Left lobe of liver (tissue), 2 donors: Measurements from ENCODE around the gene ARX. TPM values are rescaled to one million over a fixed set of nuclear protein-coding genes. Genes with fewer than 3 reads are reported as not detected.

Source experiments
- ATAC-seq: fragments of 200-7000 bp; cut with Tn5 transposase; one replicate; pipeline ENCODE4 v1.9.1; 2020; ENCODE audit warnings: mild to moderate bottlenecking, moderate library complexity
- DNase-seq: peaks from one replicate; pipeline ENCODE4 v3.0.0-alpha.2; 2020; ENCODE audit warnings: low spot score
- total RNA-seq: library from RNA; stranded (reverse); gene quantifications from one replicate; pipeline ENCODE4 v1.2.1, GENCODE V29; 2021
- donor health status: DM: no; HTN: no; CAD: no; lungs with moderate emphysema.
- donor health status: DM: no; HTN: yes; CAD: no.

ARX gene
- not detected for total RNA-seq

DNA sequence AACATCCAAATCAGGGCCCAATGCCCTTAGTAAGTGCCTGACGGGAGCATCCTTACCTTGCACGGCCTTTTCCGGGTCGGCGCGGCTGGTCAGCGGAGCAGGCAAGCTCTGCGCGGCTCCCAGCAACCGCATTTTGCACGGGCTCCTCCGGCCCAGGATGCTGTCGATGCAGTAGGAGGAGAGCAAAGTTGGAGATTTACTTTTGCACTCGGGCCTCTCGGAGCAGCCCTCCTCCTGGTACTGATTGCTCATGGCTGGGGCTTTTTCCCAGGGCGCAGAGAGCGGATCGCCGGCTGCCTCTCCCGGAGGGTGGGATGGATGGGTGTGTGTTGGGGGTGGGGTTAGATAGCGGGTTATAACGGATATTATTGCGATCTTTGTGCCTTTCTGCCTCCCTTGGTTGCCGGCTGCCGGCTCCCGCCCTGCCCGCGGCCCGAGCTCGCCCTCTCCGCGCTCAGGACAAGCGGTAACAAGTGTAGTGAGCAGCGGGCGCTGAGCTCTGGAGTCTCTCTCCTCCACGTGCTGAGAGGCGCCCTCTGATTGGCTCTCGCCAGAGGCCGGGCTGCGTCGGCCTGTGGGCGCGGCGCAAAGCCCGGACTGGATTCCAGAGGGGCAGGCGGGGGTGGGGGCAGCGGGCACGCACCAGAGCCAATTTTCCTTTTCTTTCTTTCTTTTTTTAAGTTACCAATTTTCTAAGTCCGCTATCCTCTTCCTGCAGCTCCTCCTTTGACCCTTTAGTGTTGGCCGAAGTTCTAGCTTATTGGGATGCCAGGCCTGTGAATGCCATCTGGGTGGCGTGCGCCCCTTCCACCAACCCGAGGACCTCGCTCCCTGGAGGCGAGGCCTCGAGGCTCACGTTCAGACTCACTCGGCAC lies at the start of gene ARX:
Gene ARX, minus strand, starts transcription at position 480 of the 875 bp plus-strand sequence. Its CDS starts 228 bp downstream, at position 252.
- ATAC-seq = peak; percentile 85
- DNase-seq = no peak

DNA sequence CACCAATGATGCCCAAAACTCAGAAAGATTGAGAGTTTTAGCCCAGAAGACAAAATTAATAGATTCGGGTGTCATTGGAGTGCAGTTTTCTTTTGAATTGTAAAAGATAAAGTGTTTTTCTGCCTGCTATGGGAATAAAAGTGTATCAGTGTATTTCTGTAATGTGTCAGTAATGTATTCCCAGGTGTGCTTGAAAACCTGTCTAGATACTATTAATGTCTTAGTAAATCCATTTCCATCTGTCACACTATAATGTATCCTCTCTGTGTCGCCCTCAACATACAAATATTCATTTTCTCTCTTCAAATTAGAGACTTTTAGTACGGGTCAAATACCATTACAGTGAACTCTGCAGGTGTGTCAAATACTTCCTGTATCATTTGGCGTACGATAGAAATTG lies 43.5 kb upstream of the ARX start:
- ATAC-seq = no peak
- no peak for DNase-seq

DNA sequence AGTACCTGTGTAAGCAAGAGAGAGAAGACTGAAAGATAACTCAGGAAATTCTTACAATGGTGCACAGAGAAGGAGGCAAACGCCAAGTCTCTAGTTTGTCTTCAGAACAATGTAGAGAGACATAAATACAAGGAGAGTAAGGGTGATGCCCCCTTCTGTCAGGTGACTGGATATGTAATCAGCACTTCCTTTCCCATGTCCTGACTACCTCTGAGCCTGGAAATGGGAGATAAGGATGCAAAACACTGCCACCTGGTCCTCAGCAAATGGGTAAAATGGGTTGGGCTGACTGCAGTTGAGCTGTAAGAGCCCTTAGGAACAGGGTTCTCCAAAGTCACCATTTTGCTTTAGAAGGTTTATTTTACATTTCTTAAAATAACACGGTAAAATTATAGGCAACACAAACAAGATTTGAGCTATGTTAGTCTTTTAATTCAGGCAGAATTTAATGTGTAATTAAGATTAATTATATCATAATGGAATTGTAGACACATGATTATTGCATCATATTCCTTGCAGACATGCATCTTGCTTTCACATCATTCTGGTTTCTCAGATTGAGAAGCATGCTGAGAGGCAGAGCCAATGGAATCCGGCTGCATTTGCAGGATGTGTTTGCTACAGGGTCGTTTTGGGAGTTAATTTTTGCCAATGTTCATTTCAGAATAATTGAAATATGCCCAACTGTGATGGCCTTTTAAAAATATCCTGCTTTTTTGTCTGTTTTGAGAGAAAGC lies 37.2 kb upstream of the ARX start:
- DNase-seq (no peak), ATAC-seq (no peak)

DNA sequence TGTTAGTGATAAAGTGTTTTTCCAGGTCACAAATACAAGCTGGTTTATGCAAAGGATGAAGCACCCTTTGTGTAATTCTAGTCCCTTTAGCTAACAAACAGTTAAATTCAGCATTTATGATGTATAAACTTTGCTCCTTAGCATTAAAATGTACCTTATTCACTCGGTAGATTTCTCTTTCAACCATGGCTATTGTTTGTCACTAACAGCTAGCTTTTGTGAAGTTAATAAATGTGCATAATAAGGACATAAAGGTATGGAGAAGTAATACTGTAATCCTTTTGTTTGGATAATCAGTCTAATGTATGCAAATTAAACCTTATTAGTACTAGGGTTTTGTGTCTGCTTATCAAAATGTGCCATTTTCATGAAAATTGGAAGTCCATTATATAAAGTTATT lies 34.2 kb upstream of the ARX start:
- no peak for DNase-seq
- no peak for ATAC-seq

DNA sequence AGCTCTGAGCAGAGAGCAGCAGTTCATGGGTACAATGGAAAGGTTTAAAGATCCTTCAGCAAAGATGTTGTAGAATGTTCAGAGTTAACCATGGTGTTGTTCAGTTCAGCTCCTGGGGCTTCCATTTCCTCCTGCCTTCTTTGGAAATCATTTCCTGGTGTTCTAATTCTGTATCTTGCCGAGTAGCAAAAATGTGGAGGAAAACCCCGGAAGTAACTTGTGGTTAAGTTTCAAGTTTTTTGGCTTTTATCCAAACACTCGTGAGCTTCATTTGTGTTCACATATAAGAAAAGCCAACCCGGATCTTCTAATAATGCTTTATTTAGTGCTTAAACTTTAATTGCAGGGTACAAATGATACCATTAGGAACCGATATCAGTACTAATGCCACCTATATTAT lies 33.6 kb upstream of the ARX start:
- ATAC-seq (no peak), DNase-seq (no peak)

DNA sequence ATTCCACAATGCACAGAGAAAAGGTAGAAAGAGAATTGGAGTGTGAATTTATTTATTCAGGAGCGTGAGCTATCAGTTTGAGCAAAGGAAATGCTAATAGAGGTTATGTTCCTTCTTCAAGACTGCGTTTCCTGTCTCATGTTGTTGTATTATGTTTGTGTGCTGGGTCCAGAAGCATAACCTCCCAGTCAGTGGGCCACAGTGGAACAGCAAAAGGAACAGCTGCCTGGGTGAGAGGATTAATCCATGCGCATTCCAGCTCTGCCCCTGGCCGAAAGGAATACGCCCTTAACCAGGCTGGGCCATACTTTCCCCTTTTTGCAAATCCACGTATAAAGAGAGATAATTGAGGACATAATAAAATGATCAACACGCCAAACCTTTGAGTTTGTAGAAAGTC lies 32.4 kb upstream of the ARX start:
- ATAC-seq (no peak), DNase-seq (no peak)

DNA sequence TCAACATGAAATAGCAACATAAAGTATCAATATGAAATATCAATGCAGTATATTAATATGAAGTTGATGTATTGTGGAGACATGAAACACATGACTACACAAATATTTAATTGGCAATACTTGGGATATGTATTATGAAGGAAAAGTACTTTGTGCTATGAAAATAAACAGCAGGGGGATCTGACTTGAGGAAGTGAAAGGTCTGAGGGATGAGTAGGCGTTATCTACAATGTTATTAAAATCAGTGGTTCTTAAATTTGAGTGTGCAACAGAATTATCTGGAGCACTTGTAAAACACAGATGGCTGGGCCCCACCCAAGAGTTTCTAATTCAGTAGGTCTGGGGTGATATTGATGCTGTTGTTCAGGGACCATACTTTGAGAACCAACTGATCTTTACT lies 27.4 kb upstream of the ARX start:
- ATAC-seq = no peak
- DNase-seq = no peak

DNA sequence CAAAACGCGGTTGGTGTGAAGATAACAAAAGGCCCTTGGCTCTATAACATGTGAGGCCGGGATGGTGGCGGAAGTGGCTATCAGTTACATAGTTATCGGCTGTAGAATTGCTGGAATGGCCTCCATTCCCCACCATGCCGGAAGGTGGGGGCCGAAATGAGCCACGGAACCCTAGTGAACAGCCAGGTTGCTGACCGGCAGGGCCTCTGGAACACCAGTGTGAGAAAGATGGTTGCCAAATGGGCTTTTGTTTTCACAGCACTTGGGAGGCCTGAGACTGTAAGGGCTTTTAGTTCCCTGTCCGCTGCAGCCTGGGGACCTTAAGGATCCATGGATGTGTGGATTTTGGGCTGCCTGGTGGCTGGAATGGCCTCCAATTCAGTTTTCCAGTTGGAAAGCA lies 23.3 kb upstream of the ARX start:
- no peak for ATAC-seq
- DNase-seq = no peak

DNA sequence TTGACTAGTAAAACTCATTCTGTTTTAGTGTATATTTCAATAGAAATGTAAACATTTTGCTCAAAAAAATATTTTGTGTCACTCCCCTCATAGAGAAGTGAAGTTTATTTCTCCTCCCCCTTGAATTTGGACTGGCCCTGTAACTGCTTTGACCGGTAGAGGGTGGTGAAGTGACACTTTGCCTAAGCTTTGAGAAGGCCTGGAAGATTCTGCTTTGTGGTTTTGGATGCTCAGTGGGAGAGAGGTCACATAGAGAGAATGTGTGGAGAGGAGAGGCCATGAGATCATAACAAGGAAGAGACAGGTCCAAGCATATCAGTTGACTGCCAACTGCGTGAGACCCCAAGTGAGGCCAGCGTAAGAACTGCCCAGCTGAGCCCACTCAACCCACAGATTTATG lies 19.1 kb upstream of the ARX start:
- no peak for DNase-seq
- ATAC-seq = peak; percentile 62

DNA sequence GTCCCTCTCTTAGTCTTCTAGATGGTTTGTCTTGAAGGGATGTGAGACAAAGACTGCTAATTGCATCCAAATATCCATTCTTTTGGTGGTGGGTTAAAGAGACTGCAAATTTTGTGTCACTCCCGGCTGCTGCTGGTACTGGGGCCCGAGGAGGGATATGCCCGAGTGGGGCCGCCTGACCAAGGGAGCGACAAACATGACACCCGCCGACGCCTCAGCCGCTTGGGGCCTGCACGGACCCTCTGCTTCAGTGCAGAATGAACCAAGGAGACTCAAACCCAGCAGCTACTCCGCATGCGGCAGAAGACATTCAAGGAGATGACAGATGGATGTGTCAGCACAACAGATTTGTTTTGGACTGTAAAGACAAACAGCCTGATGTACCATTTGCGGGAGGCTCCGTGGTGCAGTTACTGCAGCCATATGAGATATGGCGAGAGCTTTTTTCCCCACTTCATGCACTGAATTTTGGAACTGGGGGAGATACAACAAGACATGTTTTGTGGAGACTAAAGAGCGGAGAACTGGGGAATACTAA lies 13.6 kb upstream of the ARX start:
- DNase-seq (no peak), ATAC-seq (no peak)

DNA sequence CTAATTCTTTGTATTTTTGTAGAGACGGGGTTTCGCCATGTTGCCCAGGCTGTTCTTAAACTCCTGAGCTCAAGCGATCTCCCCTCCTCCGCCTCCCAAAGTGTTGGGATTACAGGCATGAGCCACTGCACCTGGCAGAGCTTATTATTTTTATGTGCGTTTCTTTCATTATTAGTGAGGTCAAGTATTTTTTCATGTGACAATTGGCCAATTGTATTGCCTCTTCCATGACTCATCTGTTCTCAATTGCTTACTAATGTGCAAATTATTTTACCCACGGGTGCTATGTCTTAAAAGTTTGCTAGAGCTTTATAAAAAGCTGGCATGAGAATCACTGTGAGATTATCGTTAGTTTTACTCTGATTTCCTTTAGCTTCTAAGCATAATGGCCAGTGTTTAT lies 13.0 kb upstream of the ARX start:
- no peak for ATAC-seq
- no peak for DNase-seq

DNA sequence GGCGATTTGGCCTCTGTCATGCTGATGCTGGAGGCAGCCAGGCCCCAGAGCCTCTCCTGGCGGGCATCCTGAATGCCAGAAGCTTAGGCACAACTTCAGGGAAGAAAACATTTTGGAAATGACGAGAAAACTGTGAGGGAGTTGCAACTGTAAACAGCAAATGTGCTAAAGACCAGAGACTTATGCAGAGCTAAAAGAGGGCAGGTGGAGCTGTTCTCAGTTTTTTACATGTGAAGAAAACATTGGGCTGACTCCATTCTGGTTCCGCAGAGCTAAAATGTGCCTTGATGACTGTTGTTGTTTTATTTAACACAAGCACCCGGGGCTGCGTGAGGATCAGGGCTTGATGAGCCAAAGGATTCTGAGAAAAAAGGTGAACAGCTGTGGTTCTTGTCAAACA lies 10.8 kb upstream of the ARX start:
- ATAC-seq (no peak), DNase-seq (no peak)

DNA sequence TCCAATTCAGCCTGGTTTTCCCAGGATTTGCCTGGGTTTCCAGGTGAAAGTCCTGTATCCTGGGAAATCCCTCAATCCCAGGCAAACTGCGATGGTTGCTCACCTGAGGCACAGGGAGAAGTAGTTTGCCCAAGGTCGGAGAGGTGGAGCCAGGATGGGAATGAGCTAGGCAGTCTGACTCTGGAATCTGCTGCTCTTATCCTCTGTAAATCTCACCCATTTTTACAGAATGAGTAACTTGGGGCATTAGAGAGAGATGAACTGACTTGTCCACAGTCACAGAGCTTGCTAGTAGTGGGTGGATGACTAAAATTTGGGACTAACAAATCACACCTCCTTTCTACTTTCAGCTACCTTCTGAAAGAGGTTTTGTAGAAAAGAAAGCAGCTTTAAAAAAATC lies 9.8 kb upstream of the ARX start:
- ATAC-seq (no peak), DNase-seq (no peak)

DNA sequence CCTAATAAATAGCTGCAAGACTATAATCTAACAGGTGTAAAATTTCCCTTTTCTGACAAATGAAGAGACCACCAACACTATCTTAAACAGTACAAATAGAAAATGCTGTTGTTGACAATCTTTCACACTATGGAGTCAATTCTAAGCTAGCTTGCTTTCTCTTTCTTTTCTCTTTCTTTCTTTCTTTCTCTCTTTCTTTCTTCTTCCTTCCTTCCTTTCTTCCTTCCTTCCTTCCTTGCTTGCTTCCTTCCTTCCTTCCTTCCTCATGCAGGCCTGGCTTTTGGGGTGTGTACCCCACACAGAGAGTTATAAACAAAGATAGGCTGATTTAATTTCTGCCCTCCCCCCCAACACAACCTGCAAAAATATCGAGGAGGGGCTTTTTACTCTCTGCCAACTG lies 8.1 kb upstream of the ARX start:
- no peak for DNase-seq
- no peak for ATAC-seq

DNA sequence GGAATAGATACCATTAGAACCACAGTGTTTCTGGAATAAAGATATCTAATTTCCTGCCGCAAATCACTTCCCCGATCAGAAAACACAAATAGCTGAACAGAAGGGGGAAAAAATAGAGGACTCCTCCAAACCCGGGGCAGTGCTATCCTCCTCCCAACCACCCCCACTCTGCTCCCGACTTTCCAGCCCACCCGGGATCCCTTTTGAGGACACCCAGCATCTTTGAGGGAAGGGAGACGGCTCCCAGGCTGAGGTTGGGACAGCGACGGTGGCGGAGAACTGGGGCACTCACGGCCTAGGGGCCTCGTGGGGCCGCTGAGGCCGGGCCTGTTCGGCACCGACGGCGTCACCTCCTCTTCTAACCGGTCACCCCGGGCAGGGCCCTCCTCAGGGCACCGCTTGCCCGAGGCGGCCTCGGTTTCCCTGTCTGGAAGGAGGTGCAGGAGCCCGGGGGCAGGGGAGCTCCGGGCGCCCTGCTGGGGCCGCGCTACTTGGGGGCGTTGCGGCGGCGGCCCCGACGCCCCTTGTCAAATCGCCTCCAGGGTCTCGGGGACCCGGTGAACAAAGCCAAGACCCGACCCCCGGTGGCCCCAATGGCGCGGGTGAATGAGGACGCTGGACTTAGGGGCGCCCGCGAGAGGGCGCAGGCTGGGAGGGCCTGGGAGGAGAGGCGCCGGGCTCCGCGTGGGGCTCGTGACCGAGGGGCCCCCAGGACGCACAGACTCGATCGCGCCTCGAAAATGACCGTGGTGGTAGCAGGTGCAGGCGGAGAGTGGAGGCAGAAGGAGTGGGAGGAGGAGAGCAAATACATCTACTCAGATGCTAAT lies 6.9 kb upstream of the ARX start:
- DNase-seq (no peak), ATAC-seq (no peak)

DNA sequence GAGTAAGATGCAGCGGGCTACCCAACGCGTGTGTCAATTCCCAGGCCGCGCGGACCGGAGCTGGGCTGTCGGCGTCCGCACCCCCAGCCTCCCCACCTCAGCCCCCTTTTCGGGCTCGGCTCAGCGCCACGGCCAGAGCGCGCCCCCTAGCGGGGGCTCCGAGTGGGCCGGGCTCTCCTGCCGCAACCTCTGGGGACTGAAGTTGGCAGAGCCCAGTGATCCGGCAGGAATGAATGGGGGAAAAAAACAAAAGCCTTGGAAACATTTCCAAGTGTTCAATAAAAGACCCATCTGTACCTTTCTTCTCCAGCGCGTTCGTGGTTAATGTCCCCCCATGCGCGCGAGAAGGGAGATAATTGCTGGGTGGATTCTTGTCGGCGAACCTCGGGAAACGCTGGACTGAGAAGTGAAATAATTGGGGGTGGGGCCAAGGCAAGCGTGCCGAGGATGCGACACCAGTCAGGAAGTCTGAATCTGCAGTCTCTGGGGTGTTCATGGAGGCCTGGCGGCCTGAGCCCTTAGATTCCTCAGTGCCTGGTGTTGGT lies 5.2 kb upstream of the ARX start:
- ATAC-seq (peak; percentile 73), DNase-seq (no peak)

DNA sequence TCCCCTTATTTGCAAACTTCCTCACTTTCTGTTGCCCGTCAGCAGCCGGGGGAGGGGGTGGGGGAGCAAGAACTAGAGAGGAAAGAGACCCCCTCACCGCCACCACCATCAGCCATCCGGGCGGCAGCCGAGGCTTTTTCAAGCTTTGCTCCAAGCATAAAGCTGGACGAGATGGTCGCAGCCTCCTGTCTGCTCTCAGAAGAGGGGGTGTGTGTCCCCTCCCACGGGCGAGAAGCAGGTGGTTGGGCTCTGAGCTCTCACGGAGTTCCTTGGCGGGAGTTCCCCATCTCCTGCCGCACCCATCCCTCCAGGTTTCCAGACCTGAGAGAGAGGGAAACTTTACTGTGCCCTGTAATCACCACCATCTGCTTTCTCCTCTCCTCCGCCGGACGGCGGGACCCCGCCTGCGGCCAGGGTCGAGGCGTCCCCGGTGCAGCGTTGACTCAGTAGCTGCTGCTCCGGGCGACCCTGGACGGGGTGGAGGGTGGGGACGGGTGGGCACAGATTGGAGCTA lies 4.7 kb upstream of the ARX start:
- no peak for DNase-seq
- no peak for ATAC-seq

DNA sequence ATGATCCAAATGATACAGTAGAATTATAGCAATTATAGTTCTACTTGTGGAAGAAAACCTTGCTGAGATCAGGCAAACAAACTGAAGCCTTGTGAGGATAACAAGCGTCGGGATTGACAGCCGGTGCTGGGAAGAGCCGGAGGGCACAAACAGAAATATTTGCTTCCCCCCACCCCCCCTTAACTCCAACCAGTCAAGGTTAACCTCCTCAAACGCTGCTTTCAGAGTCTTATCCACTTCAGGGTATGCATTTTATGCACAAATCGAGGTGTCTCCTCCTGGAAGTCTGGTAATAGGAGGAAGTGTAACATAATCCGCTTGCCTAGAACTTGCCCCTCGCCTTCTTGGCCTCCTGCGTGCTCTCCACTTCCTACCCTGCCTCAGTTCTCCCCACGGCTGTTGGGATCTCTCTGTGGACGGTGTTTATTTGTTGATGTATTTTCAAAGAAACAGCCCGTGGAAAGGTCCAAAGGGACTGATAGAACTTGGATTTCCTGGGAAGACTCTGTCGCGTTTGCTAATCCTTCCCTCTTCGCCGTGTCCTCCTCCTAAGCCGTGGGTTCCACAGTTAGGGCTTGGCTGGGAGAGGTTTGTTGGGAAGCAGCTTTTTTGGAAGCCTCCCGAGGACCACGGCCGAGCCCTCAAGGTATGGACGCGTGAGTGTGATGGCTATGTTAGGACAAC lies 4.1 kb upstream of the ARX start:
- DNase-seq = no peak
- ATAC-seq = no peak

DNA sequence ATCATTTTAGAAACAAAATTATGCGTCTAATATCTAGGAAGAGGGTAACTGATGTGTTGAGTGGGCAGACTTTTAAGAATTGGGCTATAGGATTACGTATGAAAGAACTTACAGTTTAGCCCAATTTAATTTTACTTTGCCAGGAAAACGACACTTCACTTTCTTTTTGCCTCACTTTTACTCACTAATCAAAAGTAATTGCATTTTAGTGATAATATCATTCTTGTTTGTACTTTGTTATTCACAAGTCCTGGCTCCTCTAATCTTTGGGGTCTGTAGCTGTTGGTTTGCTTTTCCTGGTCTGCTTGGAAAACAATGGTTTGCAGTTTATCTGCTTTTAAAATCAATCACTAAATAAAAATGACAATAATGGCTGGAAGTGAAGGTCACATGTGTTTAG lies 2.9 kb upstream of the ARX start:
- DNase-seq (no peak), ATAC-seq (no peak)

DNA sequence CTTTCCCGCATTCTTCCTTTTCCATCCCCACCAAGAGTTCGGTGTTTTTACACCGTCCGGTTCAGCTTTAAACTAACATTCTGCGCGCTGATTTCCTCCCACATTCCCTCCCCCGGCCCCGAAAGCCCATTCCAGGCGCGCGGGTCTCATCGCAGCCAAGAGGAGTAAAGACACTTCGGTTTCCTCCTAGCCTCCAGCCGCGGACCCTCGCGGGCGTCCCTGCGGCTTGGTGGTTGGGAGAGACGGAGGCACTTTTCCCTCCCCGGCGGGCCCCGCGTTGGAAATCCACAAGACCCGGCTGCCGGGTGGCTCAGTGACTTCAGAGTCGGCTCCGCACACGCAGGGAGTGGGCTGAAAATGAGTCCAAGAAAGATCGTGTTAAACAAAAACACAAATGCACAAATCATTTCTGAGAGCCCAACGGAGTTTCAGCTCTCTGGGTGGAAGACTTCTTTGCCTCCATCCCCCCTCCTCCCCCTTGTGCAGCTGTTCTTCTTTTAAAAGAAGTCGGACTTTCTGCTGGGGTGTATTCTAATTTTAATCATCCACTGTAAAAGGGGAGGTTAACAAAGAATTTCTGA lies 2.0 kb upstream of the ARX start:
- ATAC-seq (no peak), DNase-seq (no peak)
